HepG2 (cell line): Measurements from ENCODE around the gene CPM. TPM values are rescaled to one million over a fixed set of nuclear protein-coding genes. Genes with fewer than 3 reads are reported as not detected.

Experiments
- ATF4 ChIP-seq, 2 experiments: fragments of 450-650 bp in 1 of 2; sonication (generic) in 1 of 2; formaldehyde crosslinking; IDR thresholded peaks; 2 replicates each; pipeline versions ENCODE4 v1.5.0 to v1.8.0; 2020 to 2022; ENCODE audit warnings: mild to moderate bottlenecking in 1 of 2, missing genetic modification reagents in 1 of 2
- EP300 ChIP-seq, 3 experiments: sonication (generic) in 1 of 3; formaldehyde crosslinking in 1 of 3; IDR thresholded peaks; 2 replicates each; pipeline versions ENCODE4 v1.5.1 to v1.6.1; 2011 to 2020; ENCODE audit warnings: low read depth in 2 of 3, low read length in 2 of 3, borderline replicate concordance in 1 of 3, improper control_type of control experiment in 1 of 3, mild to moderate bottlenecking in 1 of 3, missing genetic modification reagents in 1 of 3, moderate library complexity in 1 of 3
- GMEB2 ChIP-seq: IDR thresholded peaks from 2 replicates; pipeline ENCODE4 v1.6.1; 2016; ENCODE audit warnings: missing biosample characterization, missing genetic modification reagents, low read depth
- KLF16 ChIP-seq, 2 experiments: sonication (generic) in 1 of 2; formaldehyde crosslinking in 1 of 2; IDR thresholded peaks; 2 replicates each; pipeline versions ENCODE4 v1.6.1 to v1.8.0; 2016 to 2023; ENCODE audit warnings: missing genetic modification reagents in 2 of 2, missing compliant biosample characterization in 1 of 2
- KLF9 ChIP-seq: IDR thresholded peaks from 2 replicates; pipeline ENCODE4 v1.6.1; 2016; ENCODE audit warnings: low read depth
- MYPOP ChIP-seq: sonication (generic); formaldehyde crosslinking; IDR thresholded peaks from 2 replicates; pipeline ENCODE4 v1.8.1; 2023; ENCODE audit warnings: mild to moderate bottlenecking, moderate library complexity, missing genetic modification reagents
- PATZ1 ChIP-seq: sonication (generic); formaldehyde crosslinking; IDR thresholded peaks from 2 replicates; pipeline ENCODE4 v1.4.0; 2020; ENCODE audit warnings: missing genetic modification reagents
- PBX3 ChIP-seq: sonication (generic); formaldehyde crosslinking; IDR thresholded peaks from 2 replicates; pipeline ENCODE4 v1.8.1; 2023; ENCODE audit warnings: missing genetic modification reagents, inconsistent platforms, borderline replicate concordance
- PRPF4 ChIP-seq: fragments of 200-400 bp; formaldehyde crosslinking; IDR thresholded peaks from 2 replicates; pipeline ENCODE4 v1.6.1; 2016; ENCODE audit warnings: low read length, low read depth; ENCODE audit not compliant: poor library complexity, severe bottlenecking
- RFXAP ChIP-seq: sonication (generic); formaldehyde crosslinking; IDR thresholded peaks from 2 replicates; pipeline ENCODE4 v1.4.0; 2020; ENCODE audit warnings: missing genetic modification reagents, borderline replicate concordance
- SMAD9 ChIP-seq: sonication (generic); formaldehyde crosslinking; IDR thresholded peaks from 2 replicates; pipeline ENCODE4 v1.5.1; 2020; ENCODE audit warnings: mild to moderate bottlenecking, missing genetic modification reagents
- ZBTB1 ChIP-seq: sonication (generic); formaldehyde crosslinking; IDR thresholded peaks from 2 replicates; pipeline ENCODE4 v1.4.0; 2020; ENCODE audit warnings: missing genetic modification reagents, borderline replicate concordance
- ZFP37 ChIP-seq: sonication (generic); formaldehyde crosslinking; IDR thresholded peaks from 2 replicates; pipeline ENCODE4 v1.4.0; 2020; ENCODE audit warnings: missing genetic modification reagents, borderline replicate concordance
- ZNF230 ChIP-seq: sonication (generic); formaldehyde crosslinking; IDR thresholded peaks from 2 replicates; pipeline ENCODE4 v1.4.0; 2020; ENCODE audit warnings: mild to moderate bottlenecking, missing genetic modification reagents
- ZNF496 ChIP-seq: sonication (generic); formaldehyde crosslinking; IDR thresholded peaks from 2 replicates; pipeline ENCODE4 v1.8.1; 2023; ENCODE audit warnings: mild to moderate bottlenecking, moderate library complexity, missing genetic modification reagents; ENCODE audit not compliant: insufficient replicate concordance
- ZNF556 ChIP-seq: sonication (generic); formaldehyde crosslinking; IDR thresholded peaks from 2 replicates; pipeline ENCODE4 v1.4.0; 2020; ENCODE audit warnings: mild to moderate bottlenecking, missing genetic modification reagents, borderline replicate concordance
- ZNF790 ChIP-seq: sonication (generic); formaldehyde crosslinking; IDR thresholded peaks from 2 replicates; pipeline ENCODE4 v1.8.0; 2022; ENCODE audit warnings: missing genetic modification reagents, mild to moderate bottlenecking, borderline replicate concordance
- ZNF878 ChIP-seq: sonication (generic); formaldehyde crosslinking; IDR thresholded peaks from 2 replicates; pipeline ENCODE4 v1.8.1; 2023; ENCODE audit warnings: mild to moderate bottlenecking, missing genetic modification reagents, moderate library complexity
- ZSCAN9 ChIP-seq: IDR thresholded peaks from 2 replicates; pipeline ENCODE4 v1.6.1; 2016; ENCODE audit warnings: borderline replicate concordance
- polyA plus RNA-seq, 8 experiments: library from polyadenylated mRNA; depleted of rRNA in 3 of 8; stranded (reverse) in 7 of 8; unstranded in 1 of 8; fragments of >200 nt; fragmentation: Illumina TruSeq in 4 of 8; extraction: Trizol in 4 of 8; gene quantifications; 2 replicates each; pipeline versions ENCODE4 v1.2.1 to v1.2.3, GENCODE V29; 2011 to 2016; ENCODE audit warnings: low read depth in 4 of 8, missing spikeins in 1 of 8, mixed read lengths in 1 of 8; ENCODE audit not compliant: insufficient read depth in 1 of 8
- total RNA-seq, 5 experiments: library from RNA; depleted of rRNA; stranded (reverse); fragments of >200 nt; fragmentation: Illumina TruSeq; extraction: Trizol; gene quantifications; 2 replicates each; pipeline ENCODE4 v1.2.3, GENCODE V29; 2016; ENCODE audit warnings: low read depth in 1 of 5

CPM gene
- total and polyA plus RNA-seq, 2 of the 13 experiments (the other 11 are each of a cell fraction or from before 2014, with no cell fraction given) = not detected

- TF ChIP-seq PATZ1 (CRISPR knock-in tag) = peak; percentile 69
- peak; percentile 79; the same call in 1 of the 2 replicates for TF ChIP-seq MYPOP
- TF ChIP-seq KLF9 (CRISPR knock-in tag) = peak; percentile 65
- peak; percentile 68; the same call in 1 of the 2 replicates for TF ChIP-seq ZNF556
- 0 out of 2 replicates have a peak, but pooled peaks have one; percentile 21 for TF ChIP-seq ZSCAN9 (CRISPR knock-in tag)
- TF ChIP-seq ZNF878 (CRISPR knock-in tag) = peak; percentile 69; the same call in 1 of the 2 replicates
- TF ChIP-seq ZNF496 (CRISPR knock-in tag) = no peak
- peak; percentile 91; the same call in 1 of the 2 replicates for TF ChIP-seq ZNF790
- TF ChIP-seq ZFP37 (CRISPR knock-in tag) = no peak
- TF ChIP-seq GMEB2 (CRISPR knock-in tag) = no peak
- TF ChIP-seq PRPF4 = no peak
- peak; percentile 80; the same call in 1 of the 2 replicates for TF ChIP-seq ZNF230 (CRISPR knock-in tag)
- no peak for TF ChIP-seq RFXAP (CRISPR knock-in tag)
- TF ChIP-seq ZBTB1 (CRISPR knock-in tag) = no peak
- TF ChIP-seq EP300 (IDR thresholded peaks at IDR 0.05; ENCODE audit: low read depth in 2 of 2, low read length in 2 of 2) = peak in 1 of 2 experiments; percentile 30; a peak in 1 of 4 replicates
- peak; percentile 36; the same call in 1 of the 2 replicates for TF ChIP-seq EP300 (CRISPR knock-in tag; IDR thresholded peaks at IDR 0.05; ENCODE audit: borderline replicate concordance)
- peak in 1 of 2 experiments; percentile 87; a peak in 1 of 4 replicates for TF ChIP-seq KLF16 (CRISPR knock-in tag; IDR thresholded peaks at IDR 0.05)
- TF ChIP-seq SMAD9 (CRISPR knock-in tag) = peak; percentile 82; the same call in 1 of the 2 replicates
- TF ChIP-seq PBX3 (CRISPR knock-in tag) = no peak
- 0 out of 4 replicates have a peak, but pooled peaks of 1 of the 2 experiments have one; percentile 44 for TF ChIP-seq ATF4 (CRISPR knock-in tag; IDR thresholded peaks at IDR 0.05)
Measured at GRCh38 chr12:68804657-68805591, 128.0 kb downstream of the CPM start (continued).
